Effector CD8-positive, alpha-beta T cell (primary cell): Measurements from ENCODE around the gene TSPAN31.

Experiments used
- DNase-seq: peaks from one replicate; lab custom pipeline; 2025; lab: John Stamatoyannopoulos, UW

TSPAN31 gene

DNA sequence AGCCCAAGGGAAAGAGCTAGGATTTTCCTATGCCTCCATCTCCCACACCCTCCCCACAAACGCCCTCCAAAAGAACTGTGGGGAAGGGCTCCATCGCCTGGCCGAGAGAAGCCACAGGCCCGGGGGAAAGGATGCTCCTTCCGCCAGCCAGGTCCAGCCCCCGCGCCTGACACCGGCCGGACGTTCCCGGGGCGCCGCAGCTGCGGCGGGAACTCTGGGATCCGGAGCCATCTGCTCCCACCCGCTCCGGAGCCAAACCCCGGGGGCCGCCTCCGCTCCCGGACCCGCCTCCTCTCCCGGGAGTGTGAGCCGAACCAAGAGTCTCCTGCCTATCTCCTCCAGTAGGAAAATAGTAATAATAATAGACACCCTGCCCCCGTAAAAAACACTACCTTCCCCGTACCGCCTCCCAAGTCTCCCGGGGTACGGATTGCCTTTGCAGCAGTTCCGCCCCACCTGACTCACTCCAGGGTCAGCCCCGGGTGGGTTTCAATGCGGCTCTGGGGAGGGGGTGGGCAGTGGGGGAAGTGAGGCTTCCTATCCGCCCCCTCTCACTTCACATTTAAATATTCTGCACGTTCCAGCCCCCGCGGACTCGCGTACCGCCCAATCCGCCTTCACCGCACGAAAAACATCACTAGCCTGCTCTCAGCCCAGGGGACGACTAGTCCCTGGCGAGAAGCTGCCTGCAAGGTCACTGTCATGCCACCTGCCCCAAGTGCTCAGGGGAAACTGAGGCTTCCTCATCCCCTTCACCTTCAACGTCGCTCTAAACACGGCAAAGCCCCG lies 8.7 kb upstream of the TSPAN31 start:
- no peak for DNase-seq

DNA sequence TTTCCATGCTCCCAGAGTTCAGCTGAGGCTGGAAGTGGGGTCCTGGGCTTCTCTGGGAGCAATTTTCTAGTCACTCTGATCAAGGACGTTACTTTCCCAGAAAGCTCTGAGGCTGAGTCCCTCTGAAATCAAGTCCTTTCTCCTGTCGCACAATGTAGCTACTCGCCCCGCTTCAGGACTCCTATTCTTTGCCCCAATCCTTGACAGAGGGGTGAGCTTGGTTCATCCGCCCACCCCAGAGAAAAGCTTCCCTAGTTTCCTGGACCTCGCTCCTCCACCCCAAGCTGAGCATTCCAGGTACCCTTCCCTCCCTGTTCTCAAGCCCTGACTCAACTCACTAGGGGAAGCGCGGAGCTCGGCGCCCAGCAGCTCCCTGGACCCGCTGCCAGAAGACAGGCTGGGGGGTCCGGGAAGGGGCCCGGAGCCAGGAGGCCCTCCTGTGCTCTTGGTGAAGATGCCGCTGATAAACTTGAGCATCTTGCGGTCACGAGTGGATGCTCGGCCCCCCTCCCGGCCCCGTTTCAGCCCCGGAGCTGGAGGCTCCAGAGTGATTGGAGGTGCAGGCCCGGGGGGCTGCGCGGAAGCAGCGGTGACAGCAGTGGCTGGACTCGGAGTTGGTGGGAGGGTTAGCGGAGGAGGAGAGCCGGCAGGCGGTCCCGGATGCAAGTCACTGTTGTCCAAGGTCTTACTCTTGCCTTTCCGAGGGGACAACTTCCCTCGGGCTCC lies 7.9 kb upstream of the TSPAN31 start:
- no peak for DNase-seq

DNA sequence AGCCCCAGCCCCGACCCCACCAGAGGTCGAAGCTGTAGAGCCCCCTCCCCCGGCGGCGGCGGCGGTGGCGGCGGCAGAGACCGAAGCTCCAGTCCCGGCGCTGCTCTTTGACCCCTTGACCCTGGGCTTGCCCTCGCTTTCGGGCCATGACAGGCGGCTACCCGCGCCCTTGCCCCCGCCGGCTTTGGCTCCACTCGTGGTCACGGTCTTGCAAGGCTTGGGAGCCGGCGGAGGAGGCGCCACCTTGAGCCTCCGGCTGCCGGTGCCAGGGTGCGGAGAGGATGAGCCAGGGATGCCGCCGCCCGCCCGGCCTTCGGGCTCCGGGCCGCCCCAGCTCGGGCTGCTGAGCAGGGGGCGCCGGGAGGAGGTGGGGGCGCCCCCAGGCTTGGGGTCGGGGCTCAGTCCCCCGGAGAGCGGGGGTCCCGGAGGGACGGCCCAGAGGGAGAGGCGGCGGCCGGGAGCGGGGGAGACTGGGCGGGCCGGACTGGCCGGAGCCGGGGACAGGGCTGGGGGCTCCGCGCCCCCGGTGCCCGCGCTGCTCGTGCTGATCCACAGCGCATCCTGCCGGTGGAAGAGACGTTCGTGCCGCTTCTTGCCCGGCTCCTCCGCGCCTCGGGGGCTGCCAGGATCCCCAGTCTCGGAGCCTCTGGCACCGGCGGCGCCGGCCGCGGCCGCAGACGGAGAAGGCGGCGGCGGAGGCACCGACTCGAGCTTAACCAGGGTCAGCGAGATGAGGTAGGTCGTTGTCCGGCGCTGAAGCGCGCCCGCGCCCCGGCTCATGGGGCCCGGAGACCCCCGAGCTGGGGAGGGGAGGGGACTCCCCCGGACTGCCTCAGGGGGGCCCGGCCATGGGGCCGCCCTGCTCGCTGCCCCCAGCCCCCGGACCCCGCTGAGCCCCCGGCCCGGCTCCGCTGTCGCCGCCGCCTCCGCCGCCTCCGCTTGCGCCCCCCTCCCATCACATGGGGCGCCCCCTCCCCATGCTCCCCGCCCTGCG lies 7.1 kb upstream of the TSPAN31 start:
- DNase-seq: no peak

DNA sequence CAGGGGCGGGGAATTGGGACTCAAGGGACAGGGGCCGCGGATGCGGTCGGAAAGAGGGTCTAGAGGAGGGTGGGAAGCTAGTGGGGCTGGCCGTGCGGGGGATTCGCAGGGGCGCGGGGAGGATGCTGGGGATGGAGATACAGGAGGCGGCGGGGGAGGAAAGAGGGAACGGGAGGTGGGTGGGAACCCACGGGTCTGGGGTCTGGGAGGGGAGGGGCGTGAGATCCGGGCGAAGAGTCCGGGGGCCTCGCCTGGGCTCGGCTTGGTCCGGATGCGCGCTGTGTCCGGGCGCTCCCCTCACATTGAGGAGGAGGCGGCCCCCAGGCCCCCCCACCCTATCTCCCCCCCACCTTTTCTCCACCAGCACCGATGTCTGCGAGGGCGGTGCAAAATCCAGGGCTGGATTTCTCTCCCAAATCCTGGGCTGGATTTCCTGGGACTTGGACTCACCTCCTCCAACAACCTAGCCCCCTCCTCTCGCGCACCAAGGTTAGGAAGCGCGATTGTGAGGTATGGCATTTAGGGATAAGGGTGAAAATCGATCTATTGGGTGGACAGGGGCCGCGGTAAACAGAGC lies 6.1 kb upstream of the TSPAN31 start, which contains the start of gene AGAP2:
Gene AGAP2, minus strand, starts transcription at position 82 of the 577 bp plus-strand sequence. CDS start 496 bp downstream, outside the sequence.
- DNase-seq: no peak

DNA sequence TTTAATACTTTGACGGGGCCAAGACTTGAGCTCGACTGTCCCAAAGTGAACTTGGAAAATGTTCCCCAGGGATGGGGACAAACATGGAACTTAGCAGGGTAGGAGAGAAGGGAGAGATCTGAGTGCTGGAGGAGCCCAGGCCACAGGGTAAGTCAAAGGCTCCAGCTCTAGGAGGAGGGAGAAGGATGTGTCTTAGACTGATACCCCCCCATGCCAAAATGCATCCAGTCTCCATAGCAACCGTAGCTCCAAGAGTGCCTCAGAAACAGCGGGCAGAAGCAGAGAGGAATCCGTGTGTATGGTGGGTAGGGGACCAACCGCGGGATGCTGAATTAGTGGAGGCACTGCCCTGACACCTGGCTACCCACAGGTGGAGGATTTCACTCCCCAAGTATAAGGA lies 5.5 kb upstream of the TSPAN31 start:
- no peak for DNase-seq

DNA sequence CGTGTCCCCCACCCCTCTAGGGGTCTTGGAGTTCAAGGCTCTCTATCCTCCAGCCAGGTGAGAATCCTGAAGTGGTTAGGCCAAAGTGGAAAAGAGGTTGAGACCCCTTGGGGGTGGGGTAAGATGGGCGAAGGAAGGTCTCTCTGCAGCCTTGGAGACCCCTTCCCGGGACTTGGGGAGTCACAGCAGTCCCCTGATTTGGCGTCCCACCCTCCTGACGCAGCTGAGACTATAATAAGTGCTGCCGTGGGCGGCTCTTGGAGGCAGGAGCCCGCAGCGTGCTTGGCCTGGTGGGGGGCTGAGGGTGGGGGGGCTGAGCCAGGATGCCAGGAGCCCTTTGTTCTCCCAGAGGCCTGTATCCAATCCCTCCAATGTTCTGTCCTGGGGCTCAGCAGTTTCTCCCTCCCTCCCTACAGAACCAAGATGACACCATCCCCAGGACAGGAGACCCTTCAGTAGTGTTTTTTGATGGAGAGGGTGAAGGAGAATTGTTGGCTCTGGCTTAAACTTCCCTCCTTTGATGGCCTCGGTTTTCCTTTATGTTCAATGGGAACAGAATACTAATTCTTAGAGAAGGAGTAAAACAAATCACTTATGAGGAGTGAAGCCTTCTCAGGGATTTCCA lies 4.8 kb upstream of the TSPAN31 start:
- no peak for DNase-seq

DNA sequence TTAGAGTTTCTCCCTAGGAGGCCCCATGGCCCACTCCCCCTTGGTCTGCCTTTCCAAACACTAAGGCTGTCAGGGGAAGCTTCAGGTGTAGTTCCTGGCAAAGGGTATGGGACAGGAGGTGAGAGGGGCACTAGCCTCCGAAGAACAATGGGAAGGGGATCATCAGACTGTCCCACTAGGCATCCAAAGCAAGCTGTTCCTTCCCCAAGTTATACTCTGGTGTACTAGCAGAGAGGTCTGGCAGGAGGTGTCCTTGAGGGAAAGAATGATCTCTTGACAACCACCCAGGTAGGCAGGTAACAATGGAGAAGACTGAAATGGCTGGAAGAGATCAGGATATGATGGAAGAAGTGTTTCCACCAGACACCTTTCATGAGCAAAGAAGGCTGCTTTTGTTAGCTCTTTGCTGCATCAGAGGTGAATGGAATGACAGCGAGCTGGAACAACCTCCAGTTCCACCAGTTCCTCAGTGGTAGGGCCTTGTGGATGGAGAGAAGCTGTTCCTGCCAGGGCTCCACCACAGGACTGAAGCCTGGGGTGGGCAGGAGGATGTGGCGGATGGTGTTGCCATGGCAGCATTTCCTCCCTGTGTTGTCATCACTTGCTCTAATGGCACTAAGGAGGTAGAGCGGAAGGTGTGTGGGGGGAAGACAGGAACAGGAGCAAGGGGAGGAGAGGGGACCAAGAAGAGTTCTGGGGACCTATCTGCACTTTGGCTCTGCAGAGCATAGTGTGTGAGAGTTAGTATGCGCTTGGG lies 4.0 kb upstream of the TSPAN31 start:
- peak; percentile 58 for DNase-seq

DNA sequence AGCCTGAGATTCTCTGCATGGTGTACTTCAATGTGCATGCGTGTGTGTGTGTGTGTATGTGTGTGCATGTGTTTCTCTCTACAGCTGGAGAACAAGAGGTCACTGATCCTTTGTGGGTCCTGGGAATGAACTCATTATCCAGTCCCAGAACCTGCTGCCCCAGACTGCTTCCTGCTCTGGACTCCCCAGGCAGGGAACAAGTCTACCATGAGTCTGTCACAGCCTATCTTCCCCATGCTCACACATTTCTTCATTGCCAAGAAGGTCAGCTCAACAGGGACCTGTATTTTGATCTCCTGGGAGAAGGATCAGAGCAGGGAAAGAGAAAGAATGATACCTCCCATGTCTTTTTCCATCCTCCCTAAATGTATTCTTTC lies 3.4 kb upstream of the TSPAN31 start:
- no peak for DNase-seq

DNA sequence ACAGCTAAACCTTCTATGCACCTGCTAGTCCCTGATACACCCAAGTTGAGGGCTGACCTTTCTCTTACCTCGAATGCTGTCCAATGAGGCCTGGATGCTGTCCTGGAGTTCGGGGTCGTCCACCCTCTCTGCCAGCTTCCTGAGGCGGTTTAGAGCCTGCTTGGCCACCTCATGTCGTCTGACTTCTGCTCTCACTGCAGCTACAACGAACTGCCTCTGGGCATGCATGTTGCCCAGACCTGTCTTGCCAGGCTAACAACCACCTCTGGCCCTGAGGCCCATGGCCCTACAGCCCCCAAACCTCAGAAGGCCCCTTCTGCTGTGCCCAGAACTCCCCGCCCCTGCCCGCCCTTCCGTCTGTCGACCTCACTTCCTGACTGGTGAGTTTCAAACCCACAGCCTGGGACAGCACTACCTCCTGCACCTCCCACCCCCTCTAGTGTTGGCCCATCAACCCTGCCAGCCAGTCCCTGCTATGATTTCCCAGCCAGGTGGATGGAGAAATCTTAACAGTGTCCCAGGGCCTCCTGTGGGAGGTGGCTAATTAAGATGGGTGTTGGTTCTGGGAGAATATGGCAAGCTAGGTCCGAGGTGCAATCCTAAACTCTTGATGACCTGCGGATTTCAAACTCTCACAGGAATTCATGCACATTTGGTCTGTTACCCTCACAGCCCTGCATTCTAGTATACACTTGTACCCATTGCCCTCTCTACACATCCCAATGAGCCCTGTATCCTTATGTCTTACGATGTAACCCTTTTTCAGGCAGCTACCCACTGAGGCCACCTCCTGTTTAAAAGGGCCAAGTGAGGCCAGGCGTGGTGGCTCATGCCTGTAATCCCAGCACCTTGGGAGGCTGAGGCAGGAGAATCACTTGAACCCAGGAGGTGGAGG lies 2.7 kb upstream of the TSPAN31 start:
- DNase-seq: peak; percentile 56

DNA sequence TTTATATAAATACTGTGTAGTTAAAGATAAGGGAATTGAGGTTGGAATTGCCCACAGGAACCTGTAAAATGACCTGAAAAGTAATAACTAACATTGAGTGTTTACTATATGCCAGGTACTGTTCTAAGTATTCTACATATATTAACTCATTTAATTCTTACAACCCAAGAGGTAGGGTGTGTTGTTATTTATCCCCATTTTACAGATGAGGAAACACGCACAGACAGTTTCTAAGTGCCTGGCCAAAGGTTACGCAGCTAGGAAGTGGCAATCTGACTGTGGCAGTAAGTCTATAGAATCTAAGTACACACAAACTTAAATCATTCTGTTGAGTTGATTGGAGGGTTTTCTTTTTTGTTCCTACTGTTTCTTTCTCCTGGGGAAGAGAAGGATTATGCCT lies 1.1 kb upstream of the TSPAN31 start:
- no peak for DNase-seq

DNA sequence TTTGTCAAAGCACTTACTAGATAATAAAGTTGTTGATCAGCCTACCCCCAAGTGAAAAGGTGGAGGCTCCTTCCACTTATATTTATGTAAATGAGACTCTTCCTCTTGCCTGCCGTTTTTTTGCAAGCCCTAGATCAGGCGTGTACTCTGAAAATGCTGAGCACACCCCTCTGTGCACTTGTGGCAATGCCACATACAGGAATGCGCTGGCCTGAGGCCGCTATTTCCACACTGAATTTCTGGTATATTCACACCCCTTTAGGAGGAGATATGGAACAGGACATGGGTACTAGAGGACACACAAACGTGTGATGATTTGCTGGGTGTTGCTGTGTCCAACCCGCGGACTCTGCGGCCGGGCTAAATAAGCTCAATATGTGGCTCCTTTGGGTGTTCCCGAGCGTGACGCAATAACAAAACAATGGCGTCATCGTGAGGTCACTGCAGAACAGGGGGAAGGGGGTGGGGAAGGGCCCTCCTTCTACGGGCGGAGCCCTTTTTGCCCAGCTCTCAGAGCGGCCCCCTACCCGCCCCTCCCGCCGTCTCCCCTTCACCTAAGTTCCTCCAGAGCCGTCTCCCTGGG lies 554 bp upstream of the TSPAN31 start:
- DNase-seq: peak; percentile 66

DNA sequence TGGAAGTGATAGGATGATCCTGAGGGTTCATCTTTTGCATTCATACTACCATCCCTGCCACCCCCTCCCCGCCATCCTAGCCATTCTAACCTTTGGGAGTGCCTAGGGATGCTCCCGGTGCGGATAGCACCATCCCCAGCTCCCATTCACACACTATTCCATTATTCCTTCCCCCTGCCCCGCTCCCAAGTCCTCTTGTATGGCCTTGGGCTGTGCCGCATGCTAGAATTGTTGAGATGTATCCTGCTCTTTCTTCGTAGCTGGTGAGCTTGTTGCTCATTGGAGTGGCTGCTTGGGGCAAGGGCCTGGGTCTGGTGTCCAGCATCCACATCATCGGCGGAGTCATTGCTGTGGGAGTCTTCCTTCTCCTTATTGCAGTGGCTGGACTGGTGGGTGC lies 644 bp downstream of the TSPAN31 start:
- DNase-seq: no peak

DNA sequence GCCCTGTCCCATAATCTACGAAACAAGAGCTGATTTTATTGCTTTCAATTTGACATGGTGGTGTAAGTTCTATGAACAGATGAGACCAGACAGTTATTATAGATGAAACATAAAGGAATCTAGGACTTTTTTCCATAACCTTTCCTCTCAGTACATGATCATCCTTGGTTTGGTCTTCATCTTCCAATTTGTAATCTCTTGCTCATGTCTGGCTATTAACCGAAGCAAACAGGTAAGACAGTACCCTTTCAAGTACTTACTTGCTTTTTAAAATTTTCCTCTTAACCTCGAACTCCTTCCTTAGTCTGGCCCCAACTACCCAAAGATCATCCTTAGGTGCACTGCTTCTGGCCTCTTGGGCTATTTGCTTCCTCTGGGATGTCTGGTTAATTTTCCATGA lies 1.2 kb downstream of the TSPAN31 start:
- no peak for DNase-seq

DNA sequence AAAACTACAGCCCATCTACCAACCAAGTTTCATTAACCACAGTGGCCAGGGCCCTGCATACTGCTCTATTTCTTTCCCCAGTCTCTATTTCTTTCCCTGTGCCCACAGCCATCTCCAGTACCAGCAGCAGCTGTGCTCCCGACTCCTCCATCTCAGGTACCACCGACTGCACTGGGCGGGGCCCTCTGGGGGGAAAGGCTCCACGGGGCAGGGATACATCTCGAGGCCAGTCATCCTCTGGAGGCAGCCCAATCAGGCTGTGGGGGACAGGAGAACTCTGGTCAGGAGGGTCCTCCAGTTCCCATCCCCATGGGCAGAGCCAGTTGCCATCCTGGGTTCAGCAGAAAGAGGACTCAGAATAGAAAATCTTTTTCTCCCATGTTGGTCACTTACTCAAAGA lies 4.2 kb downstream of the TSPAN31 start:
- DNase-seq: no peak

DNA sequence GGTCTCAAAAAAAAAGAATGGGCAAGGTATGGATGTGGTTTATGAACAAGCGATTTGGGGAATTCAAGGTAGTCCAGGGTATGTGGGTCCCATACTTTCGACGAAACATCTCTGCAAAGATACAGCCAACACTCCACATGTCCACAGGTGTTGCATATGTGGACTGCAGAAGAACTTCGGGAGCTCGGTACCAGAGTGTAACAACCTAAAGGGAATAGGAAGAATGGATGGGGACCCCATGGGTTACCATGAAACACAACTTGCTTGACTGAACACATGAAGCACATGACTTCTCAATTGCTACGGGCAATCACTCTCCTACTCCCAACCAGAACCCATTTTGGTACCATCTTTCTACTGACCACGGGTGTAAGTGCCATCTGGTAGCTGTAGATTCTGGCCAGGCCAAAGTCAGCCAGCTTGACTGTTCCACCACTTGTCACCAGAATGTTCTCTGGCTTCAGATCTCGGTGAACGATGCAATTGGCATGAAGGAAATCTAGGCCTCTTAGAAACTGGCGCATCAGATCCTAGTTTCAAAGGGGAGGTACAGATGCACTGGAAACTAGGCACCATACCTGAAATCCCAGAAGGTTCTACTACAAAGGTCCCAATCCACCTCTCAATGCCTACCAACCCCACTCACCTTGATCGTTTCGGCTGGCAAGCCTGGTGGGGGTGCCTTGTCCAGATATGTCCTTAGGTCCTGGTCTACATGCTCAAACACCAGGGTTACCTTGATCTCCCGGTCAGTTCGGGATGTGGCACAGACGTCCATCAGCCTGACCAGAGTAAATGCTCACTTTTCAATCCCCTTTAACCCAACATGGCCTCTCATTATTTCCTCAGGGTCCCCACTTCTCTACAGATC lies 6.0 kb downstream of the TSPAN31 start:
- no peak for DNase-seq

DNA sequence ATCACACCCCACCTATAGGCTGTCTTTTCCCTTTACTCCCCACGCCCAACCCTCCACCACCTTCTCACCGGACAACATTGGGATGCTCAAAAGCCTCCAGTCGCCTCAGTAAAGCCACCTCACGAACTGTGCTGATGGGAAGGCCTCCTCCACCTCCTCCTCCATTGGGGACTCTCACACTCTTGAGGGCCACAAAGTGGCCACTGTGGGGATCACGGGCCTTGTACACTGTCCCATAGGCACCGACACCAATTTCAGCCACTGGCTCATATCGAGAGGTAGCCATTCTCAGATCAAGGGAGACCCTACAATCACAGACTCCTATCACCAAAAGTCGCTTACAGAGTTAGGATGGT lies 6.6 kb downstream of the TSPAN31 start:
- no peak for DNase-seq

DNA sequence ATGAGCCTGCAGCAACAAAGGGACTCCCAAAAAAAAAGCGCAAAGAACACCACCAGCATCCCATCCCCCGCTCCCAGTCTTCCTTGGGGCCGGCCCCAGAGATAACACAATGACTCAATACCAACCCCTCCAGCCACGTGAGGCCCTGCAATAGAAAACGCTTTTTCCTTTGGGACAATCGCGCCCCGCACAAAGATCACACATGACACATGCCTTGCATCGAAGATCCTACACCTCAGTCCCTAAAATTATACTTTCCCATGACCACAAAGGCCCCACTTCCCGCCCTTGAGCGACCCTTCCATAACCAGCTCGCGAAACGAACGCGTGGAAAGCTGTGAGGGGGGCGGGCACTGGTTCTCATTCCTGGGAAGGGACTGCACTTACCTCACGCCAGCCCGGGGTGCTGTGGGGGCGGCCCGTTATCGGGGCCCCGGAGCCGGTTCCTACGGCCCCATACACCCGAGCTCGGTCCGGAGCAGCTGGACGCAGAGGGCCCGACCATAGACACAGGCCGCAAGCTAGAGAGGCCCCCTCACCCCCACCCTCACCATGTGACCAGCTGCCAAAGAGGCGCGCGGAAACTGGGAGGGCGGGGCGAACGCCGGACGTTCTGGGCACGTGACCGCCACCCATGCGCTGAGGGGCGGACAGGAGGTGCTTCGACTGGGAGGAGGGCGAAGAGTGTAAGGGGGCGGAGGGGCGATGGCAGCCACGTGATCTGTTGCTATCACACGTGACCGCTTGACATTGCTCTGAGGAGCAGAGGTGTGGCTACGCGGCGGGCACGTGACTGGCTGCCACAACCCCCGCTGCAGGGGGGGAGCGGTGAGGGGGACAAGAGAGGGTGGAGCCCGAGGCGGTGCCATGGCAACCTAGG lies 7.2 kb downstream of the TSPAN31 start, which contains the start of gene CDK4:
Gene CDK4, minus strand, starts transcription at position 523 of the 880 bp plus-strand sequence. CDS start 593 bp downstream, outside the sequence.
- peak; percentile 98 for DNase-seq
